Motor neuron (in vitro differentiated cells): ENCODE data around the gene CRYL1. TPM values are rescaled to one million over a fixed set of nuclear protein-coding genes. Genes with fewer than 3 reads are reported as not detected.
A peak's percentile ranks its signal among the peaks of the same experiment; 100 is the strongest.

Experiments
- ATAC-seq, 8 experiments: fragments of 200-7000 bp; cut with Tn5 transposase; replicated peaks in 6 of 8; 2 replicates each; pipeline ENCODE4 v1.8.0; 2021; ENCODE audit warnings: mild to moderate bottlenecking in 8 of 8, moderate library complexity in 8 of 8
- H3K27ac ChIP-seq, 2 donors: fragments of 250-450 bp; sonication (Bioruptor Pico); 2 replicates each; pipeline ENCODE4 v1.9.0; 2021; ENCODE audit warnings: antibody characterized with exemption in 2 of 2, mild to moderate bottlenecking in 2 of 2, moderate library complexity in 1 of 2
- H3K4me1 ChIP-seq, 2 donors: fragments of 250-450 bp; sonication (Bioruptor Pico); replicated peaks in 1 of 2; 2 replicates each; pipeline ENCODE4 v1.6.1; 2021; ENCODE audit warnings: antibody characterized with exemption in 2 of 2, mild to moderate bottlenecking in 2 of 2, moderate library complexity in 1 of 2
- H3K4me3 ChIP-seq, 5 donors: fragments of 250-450 bp; sonication (Bioruptor Pico); 2 replicates each; pipeline ENCODE4 v1.9.0; 2021; ENCODE audit warnings: antibody characterized with exemption in 5 of 5, mild to moderate bottlenecking in 5 of 5, moderate library complexity in 4 of 5
- WGBS, 10 experiments: fragments of 450-650 bp; shearing (Covaris generic); methylation state at CpG; one replicate each; pipeline ENCODE4 v1.0.0; 2022; 5-methylcytosine and 5-hydroxymethylcytosine counted together
- in situ Hi-C, 9 experiments: fragments of 400-800 bp; cut with MboI; loops; one replicate each; pipeline ENCODE4 v1.15.0; 2021; ENCODE audit warnings: low sequenced_read_pairs in 9 of 9, low pct_unique_long_range_greater_than_20kb in 2 of 9; ENCODE audit not compliant: unreplicated experiment in 9 of 9
- total RNA-seq, 8 experiments: library from RNA; unstranded; fragments of 300-600 nt; gene quantifications; 2 replicates each; pipeline versions ENCODE4 v1.2.3 to v1.2.4, GENCODE V29; 2022

CRYL1 gene
- total RNA-seq, result 10 to 100 TPM in 4 of 8 experiments, 1 to 10 TPM in 4; 4.6 to 41.5 (median 14.0) TPM

DNA sequence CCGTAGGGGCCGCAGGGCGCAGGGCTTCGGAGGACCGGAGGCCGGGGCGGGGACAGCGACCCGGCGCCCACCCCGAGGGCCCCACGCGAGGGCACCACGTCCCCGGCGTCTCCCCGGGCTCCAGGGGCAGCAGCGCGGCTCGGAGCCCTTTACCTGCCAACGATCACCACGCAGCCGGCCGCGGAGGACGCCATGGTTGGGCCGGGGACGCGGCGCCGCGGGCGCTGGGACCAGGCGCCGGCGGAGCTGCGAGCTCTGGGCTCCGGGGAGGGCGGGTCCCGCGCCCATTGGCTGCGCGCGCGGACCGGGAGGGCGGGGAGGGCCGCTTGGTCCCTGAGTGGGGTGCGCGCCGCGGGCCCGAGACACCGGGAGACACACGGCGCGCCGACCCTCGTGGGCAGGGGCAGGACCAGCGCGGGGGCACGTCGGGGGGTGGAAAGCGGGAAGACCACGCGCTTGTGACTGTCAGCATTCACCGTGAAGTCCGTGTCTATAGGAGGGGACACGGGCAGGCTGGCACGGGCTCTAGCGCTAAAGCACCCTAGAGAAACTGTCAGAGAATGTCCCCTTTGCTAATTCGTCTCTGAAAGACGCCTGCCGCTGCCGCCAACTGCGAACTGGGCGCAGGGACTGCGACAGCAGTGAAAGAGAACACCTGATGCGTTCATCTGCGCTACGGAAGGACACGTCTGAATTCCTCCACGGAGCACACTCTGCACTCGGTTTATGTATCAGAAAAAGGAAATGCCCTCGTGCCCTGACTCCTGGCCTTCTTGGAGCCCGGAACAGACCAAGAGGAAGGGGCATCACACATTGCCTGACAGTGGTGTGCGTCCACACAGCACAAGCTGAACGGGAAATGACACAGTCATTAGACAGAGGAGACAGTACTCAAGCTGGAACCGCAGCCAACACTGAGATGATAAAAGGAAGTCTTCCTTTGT lies at the start of gene CRYL1:
TSS of gene CRYL1 (minus strand) at position 257 of the 944 bp plus-strand sequence. CDS start at position 194, 63 bp downstream.
- peak within 1 kb of the TSS in 1 of 2 donors; percentile 25 for H3K27ac ChIP-seq

GRCh38 chr13:20573636-20574035 lies 48.0 kb upstream of the CRYL1 start:
- H3K27ac ChIP-seq, result no peak overlapping the region
- in situ Hi-C loops, result no loop called here
- H3K4me1 ChIP-seq, result no peaks in the 10 kb centered on the region
- WGBS, 10 experiments, result 40 to 100% (median 85%) methylated on average over 1 to 2 of the region's 2 CpGs; no CpG with 5 or more reads in 1 of the 10 experiments
- no peak for ATAC-seq
- no peak overlapping the region for H3K4me3 ChIP-seq

More for the DNA sequence above, at the start of gene CRYL1:
- in situ Hi-C loops, result no loop called here
- WGBS, 10 experiments, result 0 to 3% (median 0%) methylated on average over 1 to 15 of the region's 89 CpGs; no CpG with 5 or more reads in 6 of the 10 experiments
- no peaks in the 10 kb centered on the region for H3K4me1 ChIP-seq
- peak; percentile 88 to 95 (median 92) for ATAC-seq
- H3K4me3 ChIP-seq, result peak within 1 kb of the TSS; percentile 50 to 91 (median 80)

DNA sequence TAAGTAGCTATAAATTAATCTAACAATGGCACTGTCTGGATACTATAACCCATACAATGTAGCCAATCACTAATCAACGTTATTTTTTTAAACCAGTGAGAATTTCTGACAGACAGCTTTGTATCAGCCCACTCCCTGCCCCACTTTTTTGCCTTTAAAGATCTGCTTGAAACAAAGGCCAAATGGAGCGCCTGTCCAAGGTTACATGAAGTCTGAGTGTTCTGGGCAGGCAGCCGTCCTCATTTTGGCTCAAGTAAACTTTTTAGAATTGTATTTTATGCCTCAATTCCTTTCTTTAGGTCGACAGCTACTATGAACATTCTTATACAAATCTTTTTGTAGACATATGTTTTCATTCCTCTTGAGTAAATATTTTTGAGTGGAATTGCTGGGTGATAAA lies 47.5 kb upstream of the CRYL1 start:
- no peak overlapping the region for H3K4me3 ChIP-seq
- H3K4me1 ChIP-seq, result peaks cover under 1 to 1% of the 10 kb centered on the region in 2 donors
- 63 to 95% (median 83%) methylated on average over 2 to 4 of the region's 4 CpGs for WGBS, 10 experiments
- no peak for ATAC-seq
- in situ Hi-C loops, result no loop called here
- H3K27ac ChIP-seq, result no peak overlapping the region

- ATAC-seq, result no peak
- in situ Hi-C loops, result no loop called here
- peaks cover 4 to 5% of the 10 kb centered on the region in 2 donors for H3K4me1 ChIP-seq
- no peak overlapping the region for H3K27ac ChIP-seq
- H3K4me3 ChIP-seq, result no peak overlapping the region
Observed at GRCh38 chr13:20571676-20572075, 46.0 kb upstream of the CRYL1 start.

DNA sequence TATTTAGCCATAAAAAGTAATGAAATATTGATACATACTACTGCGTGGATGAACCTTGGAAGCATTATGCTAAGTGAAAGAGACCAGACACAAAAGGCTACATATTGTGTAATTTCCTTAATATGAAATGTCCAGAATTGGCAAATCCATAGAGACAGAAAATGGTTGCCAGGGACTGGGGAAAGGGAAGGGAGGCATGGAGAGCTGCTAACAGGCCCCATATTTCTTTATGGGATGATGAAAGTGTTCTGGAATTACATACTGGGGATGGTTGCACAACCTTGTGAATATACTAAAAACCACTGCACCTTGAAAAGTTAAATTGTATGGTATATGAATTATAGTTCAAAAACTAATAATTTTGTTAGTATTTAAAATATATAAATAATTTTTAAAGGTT lies 44.9 kb upstream of the CRYL1 start:
- peaks cover 4 to 11% of the 10 kb centered on the region in 2 donors for H3K4me1 ChIP-seq
- in situ Hi-C loops, result no loop called here

GRCh38 chr13:20567881-20568528 lies 42.3 kb upstream of the CRYL1 start:
- peaks cover 4 to 11% of the 10 kb centered on the region in 2 donors for H3K4me1 ChIP-seq
- in situ Hi-C loops, result no loop called here
- peak overlapping the region; percentile 47 to 95 (median 63) for H3K4me3 ChIP-seq
- 0 to 49% (median 20%) methylated on average over 6 to 9 of the region's 9 CpGs; no CpG with 5 or more reads in 2 of the 10 experiments for WGBS, 10 experiments
- no peak for ATAC-seq
- H3K27ac ChIP-seq, result peak overlapping the region in 1 of 2 donors; percentile 87

More for the DNA sequence above, 44.9 kb upstream of the CRYL1 start:
- 0 to 100% (median 93%) methylated on average over 1 of the region's 1 CpG; no CpG with 5 or more reads in 3 of the 10 experiments for WGBS, 10 experiments
- Histone ChIP-seq H3K4me3 (no peak overlapping the region), H3K27ac (no peak overlapping the region)
- no peak for ATAC-seq

DNA sequence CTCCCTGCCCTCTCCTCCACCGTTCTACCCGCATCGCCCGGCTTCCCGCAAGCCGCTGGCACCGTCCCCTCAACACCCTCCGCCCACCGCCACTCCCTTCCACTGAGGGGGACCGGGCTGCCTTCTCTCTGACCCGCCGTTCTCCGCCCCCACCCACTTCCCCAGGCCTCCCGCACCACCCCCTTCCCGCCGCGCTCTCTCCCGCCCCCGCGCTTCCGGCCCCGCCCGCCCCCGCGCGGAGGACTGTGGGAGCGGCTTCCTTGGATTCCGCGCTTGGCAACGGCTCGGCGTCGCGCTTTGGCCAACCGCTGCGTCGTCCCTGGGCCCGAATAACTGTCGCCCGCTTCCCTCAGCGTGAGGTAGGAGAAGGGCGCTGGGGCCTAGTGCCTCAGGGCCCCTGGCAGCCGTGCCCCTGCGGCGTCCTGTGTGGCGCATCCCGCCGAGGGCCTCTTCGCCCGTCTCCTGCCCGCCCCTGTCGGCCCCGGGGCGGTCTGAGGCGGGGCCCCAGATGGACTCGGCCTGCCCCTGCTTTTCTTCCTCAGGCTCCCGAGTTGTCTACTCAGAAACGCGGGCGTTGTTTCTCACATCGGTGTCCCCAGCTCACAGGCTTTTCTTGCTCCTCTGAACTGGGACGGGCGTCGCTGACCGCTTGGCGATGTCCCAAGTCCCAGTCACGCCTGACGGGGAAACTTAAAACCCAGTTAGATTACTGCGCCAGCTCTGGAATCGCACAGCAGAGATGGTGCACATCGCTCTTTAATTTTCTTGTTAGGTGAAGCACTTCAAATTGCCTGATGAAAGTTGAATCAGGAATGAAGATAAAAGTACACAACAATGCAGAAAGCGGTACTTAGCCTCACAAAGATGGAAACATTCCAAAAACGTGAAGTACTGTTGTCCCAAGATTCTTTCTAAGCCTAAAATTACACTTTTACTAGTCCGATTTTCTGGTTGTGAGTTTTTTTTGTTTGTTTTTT lies 41.5 kb upstream of the CRYL1 start, which contains the start of gene IFT88:
TSS of gene IFT88 (plus strand) at position 260 of the 977 bp plus-strand sequence. CDS start 7,229 bp downstream, outside the sequence.
- 0 to 10% (median 0%) methylated on average over 2 to 28 of the region's 74 CpGs for WGBS, 10 experiments
- peak within 1 kb of the TSS; percentile 47 to 95 (median 63) for H3K4me3 ChIP-seq
- in situ Hi-C loops, result no loop called here
- ATAC-seq, result peak; percentile 84 to 97 (median 94)
- peaks cover 4 to 11% of the 10 kb centered on the region in 2 donors for H3K4me1 ChIP-seq
- H3K27ac ChIP-seq, result peak within 1 kb of the TSS; percentile 85 to 87

- in situ Hi-C loops, result no loop called here
- 17 to 68% (median 37%) methylated on average over 2 to 10 of the region's 21 CpGs; no CpG with 5 or more reads in 2 of the 10 experiments for WGBS, 10 experiments
- Histone ChIP-seq H3K4me1 (peaks cover 4 to 11% of the 10 kb centered on the region in 2 donors), H3K4me3 (peak overlapping the region; percentile 47 to 95 (median 63)), H3K27ac (peak overlapping the region; percentile 85 to 87)
- peak in 5 of 8 experiments; percentile 14 to 72 (median 71) for ATAC-seq
Observed at GRCh38 chr13:20566468-20566897, 40.8 kb upstream of the CRYL1 start.

- no peak overlapping the region for H3K4me3 ChIP-seq
- H3K4me1 ChIP-seq, result peaks cover 4 to 11% of the 10 kb centered on the region in 2 donors
- no peak overlapping the region for H3K27ac ChIP-seq
- ATAC-seq, result no peak
- in situ Hi-C loops, result no loop called here
- 94 to 100% (median 98%) methylated on average over 1 to 9 of the region's 11 CpGs for WGBS, 10 experiments
Observed at GRCh38 chr13:20565115-20565736, 39.6 kb upstream of the CRYL1 start.

GRCh38 chr13:20561741-20562140 lies 36.1 kb upstream of the CRYL1 start:
- Histone ChIP-seq H3K4me1 (peaks cover 5 to 7% of the 10 kb centered on the region in 2 donors), H3K4me3 (no peak overlapping the region), H3K27ac (no peak overlapping the region)
- WGBS, 10 experiments, result 12 to 43% (median 27%) methylated on average over 3 to 5 of the region's 5 CpGs; no CpG with 5 or more reads in 1 of the 10 experiments
- in situ Hi-C loops, result no loop called here
- no peak for ATAC-seq

DNA sequence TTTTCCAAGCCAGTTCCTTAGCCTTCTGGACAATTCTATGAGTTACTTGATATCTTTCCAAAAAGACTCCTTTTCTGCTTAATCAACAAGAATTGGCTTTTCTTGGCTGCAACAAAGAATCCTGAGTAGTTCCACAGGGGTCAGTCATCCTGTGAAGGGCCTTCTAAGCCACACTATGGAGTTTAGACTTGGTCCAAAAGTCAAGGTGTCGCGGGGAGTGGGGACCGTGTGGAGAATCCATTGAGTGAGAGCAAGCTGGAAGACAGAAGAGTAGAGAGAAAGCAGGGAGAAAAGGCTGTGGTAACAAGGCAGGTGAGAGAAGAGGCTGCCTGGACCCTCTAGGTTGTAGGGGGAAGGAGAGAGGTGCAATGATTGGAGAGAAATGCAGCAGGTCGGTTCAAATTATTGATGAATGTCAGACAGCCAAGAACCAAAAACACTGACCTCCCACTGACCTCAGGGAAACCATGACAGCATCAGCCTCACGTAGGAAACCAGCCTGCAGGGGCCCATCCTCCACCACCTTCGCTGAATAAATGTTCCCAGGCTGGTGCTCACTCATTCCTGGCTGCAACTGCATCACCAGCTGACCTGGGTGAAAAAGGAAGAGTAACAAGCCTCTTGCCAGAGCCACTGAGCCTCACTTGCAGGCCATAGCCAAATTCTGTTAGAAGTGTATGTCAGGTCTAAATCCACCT lies 34.2 kb upstream of the CRYL1 start:
- peak in 5 of 8 experiments; percentile 24 to 50 (median 37) for ATAC-seq
- Histone ChIP-seq H3K4me3 (no peak overlapping the region), H3K4me1 (peaks cover 0 to 7% of the 10 kb centered on the region in 2 donors), H3K27ac (no peak overlapping the region)
- WGBS, 10 experiments, result 29 to 90% (median 76%) methylated on average over 1 to 5 of the region's 6 CpGs; no CpG with 5 or more reads in 3 of the 10 experiments
- in situ Hi-C loops, result no loop called here
